ENCODE measurements around the gene DLG2. TPM values are rescaled to one million over a fixed set of nuclear protein-coding genes. Genes with fewer than 3 reads are reported as not detected.
A peak's percentile ranks its signal among the peaks of the same experiment; 100 is the strongest.

Gene DLG2
- total RNA-seq, 4 donors from 2014 or later, result 0.18 to 8.3 (median 2.5) TPM

GRCh38 chr11:84566671-84567070 is 1060.5 kb downstream of the DLG2 start:
- H3K36me3 ChIP-seq, result no peaks in the 10 kb centered on the region
- DNase-seq, result no peak
- H3K9me3 ChIP-seq, result no peaks in the 10 kb centered on the region
- no peak overlapping the region for H3K27ac ChIP-seq
- H3K27me3 ChIP-seq, result no peaks in the 10 kb centered on the region
- TF ChIP-seq POLR2A (IDR thresholded peaks at IDR 0.05) (no peak), CTCF (IDR thresholded peaks at IDR 0.05) (no peak)
- H3K4me1 ChIP-seq, result no peaks in the 10 kb centered on the region
- no peak overlapping the region for H3K4me3 ChIP-seq

GRCh38 chr11:84564867-84565184 is 1062.3 kb downstream of the DLG2 start:
- Histone ChIP-seq H3K9me3 (no peaks in the 10 kb centered on the region), H3K36me3 (no peaks in the 10 kb centered on the region), H3K4me1 (no peaks in the 10 kb centered on the region), H3K27me3 (no peaks in the 10 kb centered on the region), H3K27ac (no peak overlapping the region), H3K4me3 (no peak overlapping the region)
- TF ChIP-seq POLR2A (IDR thresholded peaks at IDR 0.05), result no peak
- no peak for TF ChIP-seq CTCF (IDR thresholded peaks at IDR 0.05)
- no peak for DNase-seq

GRCh38 chr11:84564180-84564866 is 1062.8 kb downstream of the DLG2 start:
- TF ChIP-seq POLR2A (IDR thresholded peaks at IDR 0.05), result no peak
- TF ChIP-seq CTCF (IDR thresholded peaks at IDR 0.05), result peak; percentile 53 to 90 (median 80)
- Histone ChIP-seq H3K9me3 (no peaks in the 10 kb centered on the region), H3K4me1 (no peaks in the 10 kb centered on the region), H3K36me3 (no peaks in the 10 kb centered on the region), H3K27ac (no peak overlapping the region), H3K27me3 (no peaks in the 10 kb centered on the region), H3K4me3 (no peak overlapping the region)
- peak in 2 of 3 donors; percentile 27 to 74 for DNase-seq

GRCh38 chr11:84563356-84563755 is 1063.8 kb downstream of the DLG2 start:
- no peak for DNase-seq
- no peaks in the 10 kb centered on the region for H3K36me3 ChIP-seq
- no peaks in the 10 kb centered on the region for H3K9me3 ChIP-seq
- no peaks in the 10 kb centered on the region for H3K27me3 ChIP-seq
- H3K27ac ChIP-seq, result no peak overlapping the region
- H3K4me3 ChIP-seq, result no peak overlapping the region
- no peaks in the 10 kb centered on the region for H3K4me1 ChIP-seq
- TF ChIP-seq CTCF (IDR thresholded peaks at IDR 0.05), result no peak
- TF ChIP-seq POLR2A (IDR thresholded peaks at IDR 0.05), result no peak

GRCh38 chr11:84560206-84560605 is 1066.9 kb downstream of the DLG2 start:
- no peaks in the 10 kb centered on the region for H3K27me3 ChIP-seq
- no peak for DNase-seq
- H3K4me1 ChIP-seq, result no peaks in the 10 kb centered on the region
- no peak overlapping the region for H3K4me3 ChIP-seq
- H3K36me3 ChIP-seq, result no peaks in the 10 kb centered on the region
- H3K9me3 ChIP-seq, result no peaks in the 10 kb centered on the region
- TF ChIP-seq CTCF (IDR thresholded peaks at IDR 0.05) (no peak), POLR2A (IDR thresholded peaks at IDR 0.05) (no peak)
- no peak overlapping the region for H3K27ac ChIP-seq
